Measurements from ENCODE around the gene FOXE1.

The FOXE1 gene

GRCh38 chr9:97848480-97849237, 4.4 kb upstream of the FOXE1 start:
- no peak for DNase-seq

- no peak for DNase-seq
Measured at GRCh38 chr9:97849980-97850379, 3.0 kb upstream of the FOXE1 start.

- no peak for DNase-seq
Measured at GRCh38 chr9:97850746-97851445, 2.1 kb upstream of the FOXE1 start.

GRCh38 chr9:97851446-97851883, 1.6 kb upstream of the FOXE1 start:
- no peak for DNase-seq

GRCh38 chr9:97852001-97852398, 1.0 kb upstream of the FOXE1 start:
- no peak for DNase-seq

GRCh38 chr9:97852399-97853055, 499 bp upstream of the FOXE1 start:
- DNase-seq: no peak

GRCh38 chr9:97853844-97854695, 1.0 kb downstream of the FOXE1 start:
- no peak for DNase-seq

- no peak for DNase-seq
Measured at GRCh38 chr9:97854696-97855485, 1.9 kb downstream of the FOXE1 start.

- no peak for DNase-seq
Measured at GRCh38 chr9:97855486-97855875, 2.5 kb downstream of the FOXE1 start.

GRCh38 chr9:97855899-97856298, 2.9 kb downstream of the FOXE1 start:
- DNase-seq: no peak

- no peak for DNase-seq
Measured at GRCh38 chr9:97856857-97857605, 4.0 kb downstream of the FOXE1 start.

GRCh38 chr9:97857606-97858392, 4.8 kb downstream of the FOXE1 start:
- no peak for DNase-seq

- no peak for DNase-seq
Measured at GRCh38 chr9:97858393-97858713, 5.3 kb downstream of the FOXE1 start.

GRCh38 chr9:97858826-97859225, 5.8 kb downstream of the FOXE1 start:
- DNase-seq: no peak

GRCh38 chr9:97859346-97859745, 6.3 kb downstream of the FOXE1 start:
- DNase-seq: no peak

- DNase-seq: no peak
Measured at GRCh38 chr9:97860451-97861147, 7.6 kb downstream of the FOXE1 start.

GRCh38 chr9:97861148-97861475, 8.1 kb downstream of the FOXE1 start:
- no peak for DNase-seq

GRCh38 chr9:97863314-97863713, 10.3 kb downstream of the FOXE1 start:
- DNase-seq: no peak

- no peak for DNase-seq
Measured at GRCh38 chr9:97864396-97864795, 11.4 kb downstream of the FOXE1 start.

GRCh38 chr9:97866300-97866699, 13.3 kb downstream of the FOXE1 start:
- no peak for DNase-seq
